Eye (tissue), 1 donor: ENCODE data around the gene UNC13C.
"Not testable (repeated sequence)": the region's sequence is repeated elsewhere in the genome, so short reads cannot be mapped to it uniquely, and the experiment has no call there.

Source experiments
- DNase-seq: peaks from one replicate; pipeline ENCODE4 v3.0.0-alpha.2; 2015

Gene UNC13C

GRCh38 chr15:53978253-53978906 lies at the start of gene UNC13C:
Gene UNC13C, plus strand, starts transcription at chr15:53978441. Its CDS starts 34,463 bp downstream, at chr15:54012904.
- DNase-seq = peak; percentile 83

- DNase-seq = no peak
These were observed 42.1 kb upstream of the UNC13C start for GRCh38 chr15:53936137-53936536.

GRCh38 chr15:53937632-53938031 lies 40.6 kb upstream of the UNC13C start:
- not testable (repeated sequence) for DNase-seq

DNA sequence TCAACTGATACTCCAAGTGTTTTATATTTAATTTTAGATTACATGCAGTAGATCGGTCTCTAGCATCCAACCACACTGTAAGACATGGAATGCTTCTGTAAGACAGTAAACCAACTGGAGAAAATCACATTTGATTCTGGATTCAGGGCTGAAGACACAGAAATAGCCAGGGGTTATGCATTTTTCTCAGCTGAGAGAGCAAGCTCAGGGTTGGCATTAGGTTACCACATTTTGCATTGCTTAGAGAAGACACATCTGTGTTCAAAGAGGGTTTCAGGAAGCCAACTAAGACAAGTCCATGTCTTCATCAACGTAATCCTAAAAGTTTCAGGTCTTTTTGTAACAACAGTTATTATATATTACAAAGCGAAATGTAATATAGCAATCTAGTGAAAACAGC lies 27.7 kb upstream of the UNC13C start:
- no peak for DNase-seq

DNA sequence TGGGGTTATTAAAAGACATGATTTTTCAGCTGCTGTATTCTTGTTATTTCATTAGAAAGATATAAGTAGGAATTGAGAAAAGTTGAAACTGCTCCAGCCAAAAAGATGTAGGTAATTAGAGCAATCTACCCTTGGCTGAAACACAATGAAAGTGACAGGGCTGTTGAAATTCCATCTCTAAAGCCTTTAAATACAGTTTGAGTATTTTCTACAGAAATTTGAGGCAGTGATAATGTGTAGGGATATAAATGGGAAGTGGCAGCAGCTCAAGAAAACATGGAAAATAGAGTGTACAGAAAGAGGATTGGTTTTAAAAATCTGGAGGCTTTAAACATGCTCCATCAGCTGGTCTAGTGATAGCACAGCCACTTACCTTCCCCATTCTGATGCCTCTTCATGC lies 22.8 kb upstream of the UNC13C start:
- DNase-seq = no peak

DNA sequence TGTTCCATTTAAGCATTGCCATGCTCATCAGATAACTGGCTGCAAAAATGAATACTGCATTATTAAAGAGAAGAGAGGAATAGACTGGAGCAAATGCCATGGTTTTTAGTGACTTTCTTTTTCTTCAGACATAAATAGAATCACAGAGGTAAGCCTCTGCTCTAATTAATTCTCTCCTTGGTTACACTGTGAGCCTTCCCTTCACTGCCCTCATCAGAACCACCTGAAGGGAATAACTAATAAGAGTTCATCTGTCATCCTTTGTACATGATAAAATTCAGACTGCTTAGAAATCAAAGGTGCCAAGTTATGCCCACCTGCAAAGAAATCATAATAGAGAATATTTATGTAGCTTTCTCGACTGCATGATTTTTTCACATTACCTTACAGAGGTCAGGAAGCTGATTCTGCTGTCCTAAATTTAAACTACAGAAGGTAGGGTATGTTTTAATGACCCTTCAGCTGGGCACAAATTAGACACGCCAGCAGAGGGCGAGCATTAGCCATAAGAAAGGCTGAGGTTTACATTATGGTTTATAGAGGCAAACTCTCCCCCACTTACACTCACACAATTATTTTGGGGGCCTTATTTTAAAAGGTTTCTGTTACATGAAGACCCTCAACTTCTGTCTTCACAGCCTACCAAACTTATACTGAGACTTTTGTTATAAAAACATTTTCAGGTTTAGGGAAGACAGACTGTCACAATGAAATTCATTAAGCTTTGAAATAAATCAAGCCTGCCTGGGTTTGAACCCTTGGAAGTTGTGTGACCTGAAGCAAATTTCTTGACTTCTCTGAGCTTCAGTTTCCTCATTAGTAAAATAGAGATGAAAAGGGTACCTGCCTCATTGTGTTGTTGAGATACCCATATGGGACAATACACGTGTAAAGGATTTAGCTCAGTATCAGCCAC lies 15.3 kb upstream of the UNC13C start:
- DNase-seq = peak; percentile 54

GRCh38 chr15:53963801-53964200 lies 14.4 kb upstream of the UNC13C start:
- DNase-seq = no peak

GRCh38 chr15:53974121-53974520 lies 4.1 kb upstream of the UNC13C start:
- no peak for DNase-seq

DNA sequence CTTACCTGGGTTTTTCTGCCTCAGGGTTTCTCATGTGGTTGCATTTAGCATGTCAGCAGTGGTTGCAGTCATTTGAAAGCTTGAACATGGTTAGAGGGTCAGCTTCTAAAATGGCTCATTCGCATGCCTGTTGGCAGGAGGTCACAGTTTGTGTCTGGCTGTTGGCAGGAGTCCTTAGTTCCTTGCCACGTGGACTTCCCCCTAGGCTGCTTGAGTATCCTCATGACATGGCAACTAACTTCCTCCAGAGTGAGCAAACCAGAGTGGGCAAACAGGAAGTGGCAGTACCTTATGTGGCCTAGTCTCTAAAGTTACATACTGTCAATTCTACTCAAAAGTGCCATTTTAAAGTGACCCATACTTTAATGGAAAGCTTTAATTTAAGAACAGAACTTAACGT lies 3.4 kb upstream of the UNC13C start:
- no peak for DNase-seq

- peak; percentile 79 for DNase-seq
These were observed 1.3 kb upstream of the UNC13C start for GRCh38 chr15:53976844-53977392.

GRCh38 chr15:53979051-53979788 lies 979 bp downstream of the UNC13C start:
- peak; percentile 14 for DNase-seq

DNA sequence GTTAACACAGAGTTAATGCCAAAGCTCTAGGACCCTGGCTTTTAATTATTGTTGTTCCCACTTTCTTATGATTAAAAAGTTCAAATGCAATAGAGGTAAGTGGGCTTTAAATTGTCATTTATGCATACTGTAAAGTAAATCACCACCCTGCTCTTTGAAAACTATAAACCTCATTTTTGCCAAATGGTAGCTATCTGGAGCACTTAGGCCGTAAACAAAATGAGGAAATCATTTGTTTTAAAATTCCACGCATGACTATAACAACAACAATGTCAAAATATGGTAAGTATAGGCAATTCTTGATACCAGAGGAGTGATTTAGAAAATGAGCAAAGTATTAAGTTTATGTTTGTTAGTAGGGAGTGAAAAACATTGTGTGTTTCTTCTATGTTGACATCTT lies 1.8 kb downstream of the UNC13C start:
- no peak for DNase-seq

DNA sequence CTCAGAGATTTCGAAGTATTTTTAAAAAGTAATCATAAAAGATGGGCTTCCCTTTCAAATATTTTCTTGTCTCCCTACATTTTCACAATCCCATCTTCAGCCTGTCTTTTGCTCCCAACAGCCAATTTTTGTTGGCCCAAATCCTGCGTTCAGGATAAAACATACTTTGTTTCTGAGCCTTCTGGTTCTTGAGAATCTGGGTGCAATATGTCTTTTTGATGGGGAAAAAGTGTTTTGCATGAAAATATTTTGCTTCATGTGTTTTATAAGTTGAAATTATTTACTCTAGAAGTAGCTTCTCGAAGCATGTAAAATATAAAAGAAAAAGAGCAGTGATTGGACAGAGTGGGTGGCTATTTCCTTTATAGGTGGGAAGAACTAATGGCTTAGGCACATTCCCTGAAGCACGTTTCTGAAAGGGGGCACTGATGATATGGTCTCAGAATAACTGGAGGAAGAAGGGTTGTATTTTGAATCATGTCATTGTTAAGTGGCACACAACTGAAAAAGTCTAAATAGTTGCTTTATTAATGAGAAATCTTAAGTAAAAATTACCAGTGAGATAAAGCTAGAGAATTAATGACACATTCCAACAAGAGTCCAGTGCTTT lies 3.9 kb downstream of the UNC13C start:
- DNase-seq = peak; percentile 2

DNA sequence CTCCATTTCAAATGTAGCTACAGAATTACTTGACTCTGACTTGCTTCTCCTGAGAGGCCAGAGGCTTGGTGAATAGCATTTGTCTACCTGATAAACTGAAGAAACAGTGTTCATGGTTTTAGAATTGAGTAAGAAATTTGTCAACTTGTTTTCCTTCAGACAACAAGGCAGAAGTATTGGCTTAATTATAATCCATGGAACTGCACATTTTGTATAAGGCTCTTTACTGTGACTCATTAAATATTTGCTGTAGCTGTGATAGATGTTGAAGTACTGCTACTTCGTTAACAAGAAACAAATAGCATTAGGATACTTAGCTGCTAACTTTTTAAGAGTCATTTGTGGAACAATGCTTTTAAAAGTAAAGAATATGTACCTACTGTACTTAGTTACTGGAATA lies 4.6 kb downstream of the UNC13C start:
- no peak for DNase-seq

DNA sequence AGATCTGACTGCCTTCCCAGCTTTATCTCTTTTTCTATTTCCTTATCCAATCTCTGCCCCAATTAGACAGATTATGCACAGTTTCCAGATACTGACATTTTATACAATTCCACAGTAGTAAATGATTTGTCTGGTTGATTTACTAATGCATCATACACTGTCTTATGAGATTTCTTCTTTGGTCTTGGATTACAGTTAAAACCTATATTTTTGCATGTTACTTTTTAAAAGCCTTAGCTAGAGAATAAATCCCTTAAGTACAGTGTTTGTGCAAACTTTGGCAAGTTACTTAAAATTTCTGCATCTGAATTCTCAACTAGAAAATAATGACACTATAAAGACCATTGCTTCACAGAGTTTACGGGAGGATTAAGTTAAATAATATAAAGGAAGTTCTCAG lies 6.0 kb downstream of the UNC13C start:
- no peak for DNase-seq

DNA sequence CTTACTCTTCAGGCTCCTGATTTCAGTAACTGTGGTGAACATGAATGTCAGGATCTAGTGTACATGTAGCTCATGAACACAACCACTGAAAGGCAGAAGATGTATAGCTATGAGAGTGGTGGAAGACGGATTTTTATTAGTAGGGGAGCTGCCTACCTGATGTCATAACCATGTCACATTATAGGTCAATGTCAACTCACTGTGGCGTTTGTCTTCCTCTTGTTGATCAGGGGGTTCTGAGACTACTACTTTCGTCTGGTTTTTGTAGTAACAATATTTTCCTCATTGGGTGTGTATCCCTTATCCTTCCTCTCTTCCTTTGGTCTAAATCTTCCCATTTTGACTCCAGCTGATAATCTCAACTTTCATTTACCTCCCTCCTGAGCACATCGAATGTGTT lies 7.3 kb downstream of the UNC13C start:
- no peak for DNase-seq

- DNase-seq = no peak
These were observed 9.2 kb downstream of the UNC13C start for GRCh38 chr15:53987480-53987879.

DNA sequence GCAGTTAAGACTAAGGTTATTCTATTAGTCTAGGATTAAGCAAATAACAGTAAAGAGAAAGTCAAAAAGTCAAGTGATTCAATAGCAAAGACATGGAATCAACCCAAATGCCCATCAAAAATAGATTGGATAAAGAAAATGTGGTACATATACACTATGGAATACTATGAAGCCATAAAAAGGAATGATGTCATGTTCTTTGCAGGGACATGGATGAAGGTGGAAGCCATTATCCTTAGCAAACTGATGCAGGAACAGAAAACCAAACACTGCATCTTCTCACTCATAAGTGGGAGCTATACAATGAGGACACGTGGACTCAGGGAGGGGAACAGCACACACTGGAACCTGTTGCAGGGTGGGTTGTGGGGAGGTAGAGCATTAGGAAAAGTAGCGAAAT lies 29.0 kb downstream of the UNC13C start:
- DNase-seq = no peak

- DNase-seq = peak; percentile 5
These were observed 33.4 kb downstream of the UNC13C start for GRCh38 chr15:54011656-54012055.

DNA sequence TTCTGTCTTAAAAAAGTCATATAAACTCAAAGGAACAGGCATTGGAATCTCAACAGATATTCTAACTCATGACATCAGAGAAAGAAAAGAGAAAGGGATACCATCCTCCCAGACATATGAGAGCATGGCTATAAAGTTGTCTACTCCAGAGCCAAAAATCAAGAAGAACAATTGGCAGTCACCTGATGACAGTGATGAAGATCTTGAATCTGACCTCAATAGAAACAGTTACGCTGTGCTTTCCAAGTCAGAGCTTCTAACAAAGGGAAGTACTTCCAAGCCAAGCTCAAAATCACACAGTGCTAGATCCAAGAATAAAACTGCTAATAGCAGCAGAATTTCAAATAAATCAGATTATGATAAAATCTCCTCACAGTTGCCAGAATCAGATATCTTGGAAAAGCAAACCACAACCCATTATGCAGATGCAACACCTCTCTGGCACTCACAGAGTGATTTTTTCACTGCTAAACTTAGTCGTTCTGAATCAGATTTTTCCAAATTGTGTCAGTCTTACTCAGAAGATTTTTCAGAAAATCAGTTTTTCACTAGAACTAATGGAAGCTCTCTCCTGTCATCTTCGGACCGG lies 35.9 kb downstream of the UNC13C start:
- no peak for DNase-seq

GRCh38 chr15:54017251-54017650 lies 39.0 kb downstream of the UNC13C start:
- DNase-seq = no peak

DNA sequence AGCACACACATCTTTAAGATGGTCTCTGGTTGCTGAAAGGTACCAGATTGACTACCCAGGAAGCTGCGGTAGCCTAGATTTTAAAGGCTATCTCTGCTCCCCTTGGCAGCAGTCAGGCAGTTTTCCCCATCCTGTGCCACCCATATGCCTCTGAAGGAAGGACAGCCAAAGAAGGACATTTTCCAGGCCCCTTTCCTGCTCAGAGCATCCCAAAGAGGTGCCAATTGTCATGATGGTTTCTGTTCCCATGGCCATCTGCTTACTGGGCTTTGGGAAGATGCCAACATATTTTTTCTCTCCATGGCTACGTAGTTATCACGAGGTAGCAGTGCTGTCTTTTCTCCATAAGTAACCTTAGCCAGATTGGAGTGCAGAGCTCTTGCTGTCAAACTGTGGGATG lies 39.7 kb downstream of the UNC13C start:
- no peak for DNase-seq
